LNCaP clone FGC (cell line): ENCODE data around the gene CFLAR.

ENCODE experiments used
- DNase-seq: peaks from one replicate; pipeline ENCODE4 v3.0.0-alpha.2; 2011; ENCODE audit warnings: low read depth
- H3K4me3 ChIP-seq: 2 replicates; pipeline ENCODE4 v1.5.1; 2011; ENCODE audit warnings: mild to moderate bottlenecking, low read depth, low read length, control low read depth
- TF ChIP-seq, protein P1 (sequence below): IDR thresholded peaks from 2 replicates; pipeline ENCODE4 v1.5.1; 2012; ENCODE audit warnings: mild to moderate bottlenecking; ENCODE audit not compliant: control insufficient read depth, insufficient read depth; ENCODE audit errors: extremely low read depth

Gene CFLAR

DNA sequence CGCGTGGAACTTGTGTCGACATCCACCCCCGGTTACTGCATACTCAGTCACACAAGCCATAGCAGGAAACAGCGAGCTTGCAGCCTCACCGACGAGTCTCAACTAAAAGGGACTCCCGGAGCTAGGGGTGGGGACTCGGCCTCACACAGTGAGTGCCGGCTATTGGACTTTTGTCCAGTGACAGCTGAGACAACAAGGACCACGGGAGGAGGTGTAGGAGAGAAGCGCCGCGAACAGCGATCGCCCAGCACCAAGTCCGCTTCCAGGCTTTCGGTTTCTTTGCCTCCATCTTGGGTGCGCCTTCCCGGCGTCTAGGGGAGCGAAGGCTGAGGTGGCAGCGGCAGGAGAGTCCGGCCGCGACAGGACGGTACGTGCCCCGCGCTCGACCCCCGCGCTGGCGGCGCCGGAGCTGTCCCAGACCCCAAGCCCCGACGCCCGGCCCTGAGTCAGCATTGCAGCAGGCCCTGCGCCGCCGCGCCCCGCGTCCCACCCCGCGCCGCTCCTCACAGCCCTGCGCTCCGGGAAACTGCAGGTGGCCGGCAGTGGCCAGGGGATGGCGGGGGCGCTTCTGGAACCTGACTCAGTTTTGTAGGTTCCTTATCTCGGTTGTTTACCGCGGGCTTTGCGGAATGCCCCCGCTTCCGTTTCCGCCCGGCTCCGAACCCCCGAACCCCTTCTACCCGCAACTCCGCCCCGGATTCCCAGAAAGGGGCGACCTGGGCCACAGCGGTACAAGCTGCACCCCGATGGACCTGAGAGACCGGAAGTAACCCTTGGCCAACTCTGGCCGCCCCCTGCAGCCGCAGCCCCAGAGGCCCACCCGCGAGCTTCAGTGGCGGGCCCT, at the start of gene CFLAR:
Gene CFLAR, plus strand, starts transcription at position 50 of the 844 bp plus-strand sequence. CDS start 13,702 bp downstream, outside the sequence.
- TF ChIP-seq, protein P1, sequence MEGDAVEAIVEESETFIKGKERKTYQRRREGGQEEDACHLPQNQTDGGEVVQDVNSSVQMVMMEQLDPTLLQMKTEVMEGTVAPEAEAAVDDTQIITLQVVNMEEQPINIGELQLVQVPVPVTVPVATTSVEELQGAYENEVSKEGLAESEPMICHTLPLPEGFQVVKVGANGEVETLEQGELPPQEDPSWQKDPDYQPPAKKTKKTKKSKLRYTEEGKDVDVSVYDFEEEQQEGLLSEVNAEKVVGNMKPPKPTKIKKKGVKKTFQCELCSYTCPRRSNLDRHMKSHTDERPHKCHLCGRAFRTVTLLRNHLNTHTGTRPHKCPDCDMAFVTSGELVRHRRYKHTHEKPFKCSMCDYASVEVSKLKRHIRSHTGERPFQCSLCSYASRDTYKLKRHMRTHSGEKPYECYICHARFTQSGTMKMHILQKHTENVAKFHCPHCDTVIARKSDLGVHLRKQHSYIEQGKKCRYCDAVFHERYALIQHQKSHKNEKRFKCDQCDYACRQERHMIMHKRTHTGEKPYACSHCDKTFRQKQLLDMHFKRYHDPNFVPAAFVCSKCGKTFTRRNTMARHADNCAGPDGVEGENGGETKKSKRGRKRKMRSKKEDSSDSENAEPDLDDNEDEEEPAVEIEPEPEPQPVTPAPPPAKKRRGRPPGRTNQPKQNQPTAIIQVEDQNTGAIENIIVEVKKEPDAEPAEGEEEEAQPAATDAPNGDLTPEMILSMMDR = no peak
- H3K4me3 ChIP-seq = peak within 1 kb of the TSS; percentile 65
- DNase-seq = peak; percentile 55

DNA sequence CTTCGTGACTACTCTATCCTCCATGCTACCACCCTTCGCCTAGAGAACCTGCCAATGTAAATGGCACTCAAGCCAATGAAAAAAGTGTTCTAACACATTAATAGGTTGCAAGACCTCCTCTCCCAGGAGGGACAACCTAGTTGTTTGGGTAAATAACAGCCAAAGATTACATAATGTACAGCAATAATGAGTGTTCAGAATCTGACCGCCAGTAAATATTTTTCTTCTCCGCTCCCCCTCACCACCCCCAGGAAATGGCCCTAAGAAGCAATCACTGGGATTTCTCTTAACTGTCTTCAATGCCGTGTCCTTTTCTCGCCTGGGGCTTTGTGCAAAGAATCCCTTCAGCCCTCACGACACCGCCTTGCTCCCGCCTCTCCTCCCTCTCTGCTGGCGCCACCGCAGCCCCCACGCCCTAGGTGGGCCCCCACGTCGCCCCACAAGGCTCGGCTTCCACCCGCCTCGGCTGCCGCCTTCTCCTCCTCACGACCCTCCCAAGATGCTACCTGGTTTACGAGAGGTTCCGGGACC, 45.0 kb upstream of the CFLAR start:
- peak overlapping the region; percentile 63 for H3K4me3 ChIP-seq
- no peak for DNase-seq
- TF ChIP-seq, protein P1 = no peak

DNA sequence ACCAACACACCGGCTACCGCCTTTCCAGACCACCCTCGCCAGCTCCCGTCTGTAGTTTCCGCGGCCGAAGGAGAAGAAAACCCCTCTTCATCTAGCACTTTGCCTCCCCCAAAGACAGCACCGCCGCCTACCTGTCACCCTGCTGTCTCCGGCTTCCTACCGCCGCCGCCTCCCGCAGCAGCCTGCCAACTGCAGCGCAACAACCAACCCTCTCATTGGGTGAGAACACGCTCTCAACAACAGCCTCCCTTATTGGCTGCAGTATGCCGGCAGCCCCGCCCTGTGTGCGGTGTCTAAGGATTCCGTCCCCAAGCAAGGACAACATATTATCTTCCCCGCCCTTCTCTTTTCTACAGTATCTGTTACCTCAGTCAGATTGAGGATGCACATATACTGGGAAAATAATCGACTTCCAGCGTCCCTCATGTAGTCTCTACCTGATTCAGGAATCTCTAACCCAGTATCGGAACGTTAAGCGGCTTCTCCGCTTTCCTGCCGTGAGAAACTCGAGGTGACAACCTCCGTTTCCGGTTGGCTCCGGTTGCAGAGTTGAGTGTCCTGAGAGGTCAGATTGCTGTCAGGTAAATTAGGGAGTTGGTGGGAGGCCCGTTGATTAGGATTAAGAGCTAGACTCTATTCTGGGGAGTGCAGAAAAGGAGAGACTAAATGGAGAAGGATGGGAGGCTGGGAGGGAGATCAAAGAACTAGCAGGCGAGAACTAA, 44.3 kb upstream of the CFLAR start, which contains the start of the genes HYCC2 and NDUFB3:
Gene HYCC2, minus strand, starts transcription at position 193 of the 722 bp plus-strand sequence. CDS start 47,662 bp downstream, outside the sequence.
Gene NDUFB3, plus strand, starts transcription at position 523 of the 722 bp plus-strand sequence. CDS start 6,882 bp downstream, outside the sequence.
- DNase-seq = peak; percentile 82
- TF ChIP-seq, protein P1 = peak; percentile 28
- H3K4me3 ChIP-seq = peak within 1 kb of the TSS; percentile 63

DNA sequence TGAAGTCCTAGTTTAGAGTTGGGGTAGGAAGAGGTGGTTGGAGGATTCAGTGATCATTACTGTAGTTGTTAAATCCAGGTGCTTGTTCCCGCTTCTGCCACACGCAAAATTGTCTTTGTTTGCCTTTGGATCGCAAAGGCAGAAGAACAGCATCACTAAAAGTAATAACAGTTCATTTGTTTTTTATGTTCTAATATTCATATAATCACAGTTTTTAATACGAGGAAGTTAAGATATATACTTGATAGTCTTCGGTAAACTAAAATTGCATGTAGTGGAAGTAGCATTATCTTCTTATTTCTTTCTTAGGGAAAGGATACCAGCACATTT, 43.8 kb upstream of the CFLAR start:
- DNase-seq = no peak
- peak overlapping the region; percentile 63 for H3K4me3 ChIP-seq
- TF ChIP-seq, protein P1 = no peak

DNA sequence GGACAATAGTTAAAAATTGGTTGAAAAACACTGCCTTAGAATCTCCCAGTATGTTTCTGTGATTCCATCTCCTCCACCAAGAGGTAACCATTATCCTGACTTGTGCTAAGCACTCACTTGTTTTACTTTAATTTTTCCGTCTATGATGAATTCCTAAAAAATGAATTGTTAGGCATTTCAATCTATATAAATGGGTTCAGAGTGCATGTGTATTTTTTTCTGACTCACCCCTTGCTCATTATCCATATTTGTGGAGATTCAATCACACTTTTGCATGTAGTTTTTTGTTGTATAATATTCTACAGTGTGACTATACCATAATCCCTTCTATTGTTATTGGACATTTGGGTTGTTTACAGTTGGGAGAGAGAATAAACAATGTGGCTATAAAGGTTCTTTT, 42.9 kb upstream of the CFLAR start:
- TF ChIP-seq, protein P1 = no peak
- H3K4me3 ChIP-seq = peak overlapping the region; percentile 63
- no peak for DNase-seq

DNA sequence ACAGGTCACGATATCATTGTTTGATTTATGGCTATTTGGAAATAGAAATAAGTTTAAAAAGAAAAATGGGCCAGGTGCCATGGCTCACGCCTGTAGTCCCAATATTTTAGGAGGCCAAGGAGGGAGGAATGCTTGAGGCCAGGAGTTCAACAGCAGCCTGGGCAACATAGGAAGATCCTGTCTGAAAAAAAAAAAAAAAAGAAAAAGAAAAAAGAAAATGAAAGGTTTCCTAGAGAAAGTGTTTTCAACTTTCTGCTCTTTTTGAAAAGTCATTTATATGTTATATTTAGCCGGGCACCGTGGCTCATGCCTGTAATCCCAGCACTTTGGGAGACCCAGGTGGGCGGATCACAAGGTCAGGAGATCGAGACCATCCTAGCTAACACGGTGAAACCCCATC, 41.0 kb upstream of the CFLAR start:
- no peak for DNase-seq
- no peak overlapping the region for H3K4me3 ChIP-seq
- TF ChIP-seq, protein P1 = no peak
